Measurements from ENCODE around the gene DPM1.

DNA sequence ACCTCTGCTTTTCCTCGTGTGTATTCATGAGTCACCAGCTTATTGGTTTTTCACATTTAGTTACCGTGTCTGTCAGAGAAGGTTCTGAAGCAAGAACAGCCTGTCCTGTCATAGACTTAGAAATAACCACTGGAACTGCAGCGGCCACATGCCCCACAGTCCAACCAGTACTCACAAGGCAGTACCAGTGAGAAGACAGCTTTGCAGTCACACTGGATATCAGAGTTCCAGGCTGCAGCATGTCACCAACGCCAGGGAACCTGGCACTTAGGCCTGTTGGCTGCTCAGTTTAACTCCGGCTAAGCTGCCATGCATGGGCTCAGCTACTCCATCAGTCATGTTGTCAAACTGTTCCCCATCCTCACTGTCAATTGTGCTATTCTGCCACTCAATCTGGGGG lies 67.2 kb downstream of the DPM1 start:
- TF ChIP-seq, protein P1, sequence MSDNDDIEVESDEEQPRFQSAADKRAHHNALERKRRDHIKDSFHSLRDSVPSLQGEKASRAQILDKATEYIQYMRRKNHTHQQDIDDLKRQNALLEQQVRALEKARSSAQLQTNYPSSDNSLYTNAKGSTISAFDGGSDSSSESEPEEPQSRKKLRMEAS (IDR thresholded peaks at IDR 0.05), result no peak
- TF ChIP-seq YY1 (IDR thresholded peaks at IDR 0.05; ENCODE audit: extremely low read depth, insufficient replicate concordance, low read depth, low read length) (no peak), ZFX (IDR thresholded peaks at IDR 0.05) (no peak), POLR2A (IDR thresholded peaks at IDR 0.05; ENCODE audit: borderline replicate concordance, extremely low read depth, insufficient read depth, insufficient read length) (no peak), EZH2 (IDR thresholded peaks at IDR 0.05) (no peak), ZNF274 (IDR thresholded peaks at IDR 0.05; ENCODE audit: low read depth, low read length) (no peak)
- TF ChIP-seq, protein P2, sequence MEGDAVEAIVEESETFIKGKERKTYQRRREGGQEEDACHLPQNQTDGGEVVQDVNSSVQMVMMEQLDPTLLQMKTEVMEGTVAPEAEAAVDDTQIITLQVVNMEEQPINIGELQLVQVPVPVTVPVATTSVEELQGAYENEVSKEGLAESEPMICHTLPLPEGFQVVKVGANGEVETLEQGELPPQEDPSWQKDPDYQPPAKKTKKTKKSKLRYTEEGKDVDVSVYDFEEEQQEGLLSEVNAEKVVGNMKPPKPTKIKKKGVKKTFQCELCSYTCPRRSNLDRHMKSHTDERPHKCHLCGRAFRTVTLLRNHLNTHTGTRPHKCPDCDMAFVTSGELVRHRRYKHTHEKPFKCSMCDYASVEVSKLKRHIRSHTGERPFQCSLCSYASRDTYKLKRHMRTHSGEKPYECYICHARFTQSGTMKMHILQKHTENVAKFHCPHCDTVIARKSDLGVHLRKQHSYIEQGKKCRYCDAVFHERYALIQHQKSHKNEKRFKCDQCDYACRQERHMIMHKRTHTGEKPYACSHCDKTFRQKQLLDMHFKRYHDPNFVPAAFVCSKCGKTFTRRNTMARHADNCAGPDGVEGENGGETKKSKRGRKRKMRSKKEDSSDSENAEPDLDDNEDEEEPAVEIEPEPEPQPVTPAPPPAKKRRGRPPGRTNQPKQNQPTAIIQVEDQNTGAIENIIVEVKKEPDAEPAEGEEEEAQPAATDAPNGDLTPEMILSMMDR (IDR thresholded peaks at IDR 0.05 in 2 of 3, conservative IDR thresholded peaks at IDR 0.05 in 1 of 3; ENCODE audit: borderline replicate concordance in 1 of 3, insufficient read depth in 1 of 3, low read depth in 2 of 3, low read length in 2 of 3), result no peak
- TF ChIP-seq, protein P3, sequence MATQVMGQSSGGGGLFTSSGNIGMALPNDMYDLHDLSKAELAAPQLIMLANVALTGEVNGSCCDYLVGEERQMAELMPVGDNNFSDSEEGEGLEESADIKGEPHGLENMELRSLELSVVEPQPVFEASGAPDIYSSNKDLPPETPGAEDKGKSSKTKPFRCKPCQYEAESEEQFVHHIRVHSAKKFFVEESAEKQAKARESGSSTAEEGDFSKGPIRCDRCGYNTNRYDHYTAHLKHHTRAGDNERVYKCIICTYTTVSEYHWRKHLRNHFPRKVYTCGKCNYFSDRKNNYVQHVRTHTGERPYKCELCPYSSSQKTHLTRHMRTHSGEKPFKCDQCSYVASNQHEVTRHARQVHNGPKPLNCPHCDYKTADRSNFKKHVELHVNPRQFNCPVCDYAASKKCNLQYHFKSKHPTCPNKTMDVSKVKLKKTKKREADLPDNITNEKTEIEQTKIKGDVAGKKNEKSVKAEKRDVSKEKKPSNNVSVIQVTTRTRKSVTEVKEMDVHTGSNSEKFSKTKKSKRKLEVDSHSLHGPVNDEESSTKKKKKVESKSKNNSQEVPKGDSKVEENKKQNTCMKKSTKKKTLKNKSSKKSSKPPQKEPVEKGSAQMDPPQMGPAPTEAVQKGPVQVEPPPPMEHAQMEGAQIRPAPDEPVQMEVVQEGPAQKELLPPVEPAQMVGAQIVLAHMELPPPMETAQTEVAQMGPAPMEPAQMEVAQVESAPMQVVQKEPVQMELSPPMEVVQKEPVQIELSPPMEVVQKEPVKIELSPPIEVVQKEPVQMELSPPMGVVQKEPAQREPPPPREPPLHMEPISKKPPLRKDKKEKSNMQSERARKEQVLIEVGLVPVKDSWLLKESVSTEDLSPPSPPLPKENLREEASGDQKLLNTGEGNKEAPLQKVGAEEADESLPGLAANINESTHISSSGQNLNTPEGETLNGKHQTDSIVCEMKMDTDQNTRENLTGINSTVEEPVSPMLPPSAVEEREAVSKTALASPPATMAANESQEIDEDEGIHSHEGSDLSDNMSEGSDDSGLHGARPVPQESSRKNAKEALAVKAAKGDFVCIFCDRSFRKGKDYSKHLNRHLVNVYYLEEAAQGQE (IDR thresholded peaks at IDR 0.05; ENCODE audit: low read depth), result no peak

Measured in HCT116 (cell line).